Mammary epithelial cell (primary cell): Measurements from ENCODE around the gene CCDC187.

Source experiments
- CTCF ChIP-seq, 2 donors: IDR thresholded peaks in 1 of 2; conservative IDR thresholded peaks in 1 of 2; 2 replicates each; pipeline ENCODE4 v1.5.1; 2011 to 2012; ENCODE audit warnings: inconsistent platforms in 2 of 2, low read length in 2 of 2, mild to moderate bottlenecking in 2 of 2, control low read depth in 1 of 2, low read depth in 1 of 2; ENCODE audit not compliant: insufficient read depth in 1 of 2; ENCODE audit errors: extremely low read depth in 1 of 2
- EZH2 ChIP-seq: IDR thresholded peaks from 2 replicates; pipeline ENCODE4 v1.6.1; 2012; ENCODE audit warnings: low read length, inconsistent platforms, borderline replicate concordance

- TF ChIP-seq CTCF (conservative IDR thresholded peaks at IDR 0.05 in 1 of 2, IDR thresholded peaks at IDR 0.05 in 1 of 2; ENCODE audit: extremely low read depth in 1 of 2, insufficient read depth in 1 of 2, low read depth in 1 of 2, low read length in 2 of 2), result no peak
- TF ChIP-seq EZH2, result no peak
Observed at GRCh38 chr9:136202454-136203407, 101.2 kb downstream of the CCDC187 start.
